NCI-H2171 treated with DMSO at 0.1 percent for 48 hours (cell line): ENCODE results near the gene ACOXL.
A peak's percentile ranks its signal among the peaks of the same experiment; 100 is the strongest.

Experiments used
- DNase-seq: peaks from one replicate; lab custom pipeline; 2025; lab: John Stamatoyannopoulos, UW

Gene ACOXL

GRCh38 chr2:110794951-110795350, 62.6 kb downstream of the ACOXL start:
- no peak for DNase-seq

- DNase-seq, result no peak
Observed at GRCh38 chr2:110796716-110797301, 64.4 kb downstream of the ACOXL start.

GRCh38 chr2:110799376-110799775, 67.0 kb downstream of the ACOXL start:
- no peak for DNase-seq

- DNase-seq, result no peak
Observed at GRCh38 chr2:110800611-110801402, 68.4 kb downstream of the ACOXL start.

- no peak for DNase-seq
Observed at GRCh38 chr2:110802208-110802932, 70.0 kb downstream of the ACOXL start.

GRCh38 chr2:110804433-110804832, 72.1 kb downstream of the ACOXL start:
- DNase-seq, result no peak

- no peak for DNase-seq
Observed at GRCh38 chr2:110804915-110805314, 72.5 kb downstream of the ACOXL start.

GRCh38 chr2:110805894-110806452, 73.6 kb downstream of the ACOXL start:
- DNase-seq, result no peak

GRCh38 chr2:110807522-110807921, 75.1 kb downstream of the ACOXL start:
- DNase-seq, result peak; percentile 88

GRCh38 chr2:110810404-110810803, 78.0 kb downstream of the ACOXL start:
- no peak for DNase-seq

GRCh38 chr2:110812726-110813645, 80.6 kb downstream of the ACOXL start:
- no peak for DNase-seq

- DNase-seq, result no peak
Observed at GRCh38 chr2:110813896-110814295, 81.5 kb downstream of the ACOXL start.

GRCh38 chr2:110815938-110816337, 83.6 kb downstream of the ACOXL start:
- DNase-seq, result no peak

GRCh38 chr2:110816404-110817365, 84.3 kb downstream of the ACOXL start:
- DNase-seq, result no peak

- no peak for DNase-seq
Observed at GRCh38 chr2:110818767-110819481, 86.6 kb downstream of the ACOXL start.

- no peak for DNase-seq
Observed at GRCh38 chr2:110819711-110820110, 87.3 kb downstream of the ACOXL start.

GRCh38 chr2:110820128-110820527, 87.8 kb downstream of the ACOXL start:
- DNase-seq, result no peak

GRCh38 chr2:110823165-110823564, 90.8 kb downstream of the ACOXL start:
- no peak for DNase-seq

- no peak for DNase-seq
Observed at GRCh38 chr2:110827511-110827910, 95.1 kb downstream of the ACOXL start.

- DNase-seq, result no peak
Observed at GRCh38 chr2:110828330-110828729, 96.0 kb downstream of the ACOXL start.
